ENCODE measurements around the gene STRA8. TPM values are rescaled to one million over a fixed set of nuclear protein-coding genes. Genes with fewer than 3 reads are reported as not detected.

STRA8 gene
- total and polyA plus RNA-seq, 2 of the 13 experiments (the other 11 are each of a cell fraction or from before 2014, with no cell fraction given) = not detected

DNA sequence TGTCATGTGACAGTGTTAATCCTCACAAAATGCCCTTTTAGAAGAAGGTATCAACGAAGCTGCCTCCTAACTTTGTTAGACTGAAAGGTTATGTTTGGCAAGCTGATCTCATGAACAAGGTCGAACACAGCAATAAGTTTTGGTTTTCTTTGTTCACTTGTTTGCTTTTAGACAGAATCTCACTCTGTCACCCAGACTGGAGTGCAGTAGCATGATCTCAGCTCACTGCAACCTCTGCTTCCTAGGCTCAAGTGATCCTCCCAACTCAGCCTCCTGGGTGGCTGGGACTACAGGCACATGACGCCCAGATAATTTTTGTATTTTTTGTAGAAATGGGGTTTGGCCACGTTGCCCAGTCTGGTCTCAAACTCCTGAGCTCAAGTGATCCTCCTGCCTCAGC, 1.1 kb downstream of the STRA8 start (continued):
- TF ChIP-seq ELF3 (CRISPR knock-in tag; IDR thresholded peaks at IDR 0.05) (no peak), ATF7 (IDR thresholded peaks at IDR 0.05) (no peak), ATF7 (CRISPR knock-in tag; IDR thresholded peaks at IDR 0.05) (no peak), HIC2 (CRISPR knock-in tag; IDR thresholded peaks at IDR 0.05; ENCODE audit: low read depth) (no peak), FIP1L1 (IDR thresholded peaks at IDR 0.05; ENCODE audit: borderline replicate concordance, insufficient read depth, low read depth, low read length) (no peak), ZNF17 (CRISPR knock-in tag; IDR thresholded peaks at IDR 0.05) (no peak), ZNF276 (CRISPR knock-in tag; IDR thresholded peaks at IDR 0.05; ENCODE audit: low read depth) (no peak), ZNF580 (CRISPR knock-in tag; IDR thresholded peaks at IDR 0.05; ENCODE audit: borderline replicate concordance, low read depth) (no peak), ZNF30 (CRISPR knock-in tag; IDR thresholded peaks at IDR 0.05) (no peak), ZNF775 (CRISPR knock-in tag; IDR thresholded peaks at IDR 0.05; ENCODE audit: borderline replicate concordance) (no peak), KDM5B (CRISPR knock-in tag; IDR thresholded peaks at IDR 0.05; ENCODE audit: borderline replicate concordance) (no peak), YEATS2 (CRISPR knock-in tag; IDR thresholded peaks at IDR 0.05; ENCODE audit: borderline replicate concordance) (no peak), MAZ (IDR thresholded peaks at IDR 0.05; ENCODE audit: borderline replicate concordance, low read depth, low read length) (no peak), MAZ (CRISPR knock-in tag; IDR thresholded peaks at IDR 0.05; ENCODE audit: low read depth) (no peak), RARA (CRISPR knock-in tag; IDR thresholded peaks at IDR 0.05) (peak; percentile 10; the same call in 1 of the 2 replicates), EP300 (IDR thresholded peaks at IDR 0.05; ENCODE audit: low read depth in 2 of 2, low read length in 2 of 2) (no peak), EP300 (CRISPR knock-in tag; IDR thresholded peaks at IDR 0.05; ENCODE audit: borderline replicate concordance) (no peak), TOE1 (CRISPR knock-in tag; IDR thresholded peaks at IDR 0.05) (no peak), JUND (CRISPR knock-in tag; IDR thresholded peaks at IDR 0.05) (no peak), ZNF329 (CRISPR knock-in tag; IDR thresholded peaks at IDR 0.05; ENCODE audit: low read depth) (no peak), HDAC1 (CRISPR knock-in tag; IDR thresholded peaks at IDR 0.05) (peak; percentile 34; the same call in 1 of the 2 replicates), NCOA5 (CRISPR knock-in tag; IDR thresholded peaks at IDR 0.05) (no peak), ARNT2 (CRISPR knock-in tag; IDR thresholded peaks at IDR 0.05; ENCODE audit: low read depth) (no peak), TAF15 (IDR thresholded peaks at IDR 0.05; ENCODE audit: low read depth, low read length, poor library complexity, severe bottlenecking) (no peak)
- TF ChIP-seq, protein P1, sequence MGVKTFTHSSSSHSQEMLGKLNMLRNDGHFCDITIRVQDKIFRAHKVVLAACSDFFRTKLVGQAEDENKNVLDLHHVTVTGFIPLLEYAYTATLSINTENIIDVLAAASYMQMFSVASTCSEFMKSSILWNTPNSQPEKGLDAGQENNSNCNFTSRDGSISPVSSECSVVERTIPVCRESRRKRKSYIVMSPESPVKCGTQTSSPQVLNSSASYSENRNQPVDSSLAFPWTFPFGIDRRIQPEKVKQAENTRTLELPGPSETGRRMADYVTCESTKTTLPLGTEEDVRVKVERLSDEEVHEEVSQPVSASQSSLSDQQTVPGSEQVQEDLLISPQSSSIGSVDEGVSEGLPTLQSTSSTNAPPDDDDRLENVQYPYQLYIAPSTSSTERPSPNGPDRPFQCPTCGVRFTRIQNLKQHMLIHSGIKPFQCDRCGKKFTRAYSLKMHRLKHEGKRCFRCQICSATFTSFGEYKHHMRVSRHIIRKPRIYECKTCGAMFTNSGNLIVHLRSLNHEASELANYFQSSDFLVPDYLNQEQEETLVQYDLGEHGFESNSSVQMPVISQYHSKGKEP (CRISPR knock-in tag; IDR thresholded peaks at IDR 0.05) = no peak
- TF ChIP-seq, protein P2, sequence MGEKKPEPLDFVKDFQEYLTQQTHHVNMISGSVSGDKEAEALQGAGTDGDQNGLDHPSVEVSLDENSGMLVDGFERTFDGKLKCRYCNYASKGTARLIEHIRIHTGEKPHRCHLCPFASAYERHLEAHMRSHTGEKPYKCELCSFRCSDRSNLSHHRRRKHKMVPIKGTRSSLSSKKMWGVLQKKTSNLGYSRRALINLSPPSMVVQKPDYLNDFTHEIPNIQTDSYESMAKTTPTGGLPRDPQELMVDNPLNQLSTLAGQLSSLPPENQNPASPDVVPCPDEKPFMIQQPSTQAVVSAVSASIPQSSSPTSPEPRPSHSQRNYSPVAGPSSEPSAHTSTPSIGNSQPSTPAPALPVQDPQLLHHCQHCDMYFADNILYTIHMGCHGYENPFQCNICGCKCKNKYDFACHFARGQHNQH (CRISPR knock-in tag; IDR thresholded peaks at IDR 0.05) = no peak
